Nephron (organoid): ENCODE results near the gene SOX13.

ENCODE experiments used
- H3K27ac Mint-ChIP-seq, 3 experiments: 2 replicates each; pipeline ENCODE4 v1.8.0; 2020; ENCODE audit warnings: mixed read lengths in 3 of 3, mild to moderate bottlenecking in 2 of 3, moderate library complexity in 1 of 3
- H3K27me3 Mint-ChIP-seq: 2 replicates; pipeline ENCODE4 v1.8.0; 2021; ENCODE audit warnings: low read depth, mild to moderate bottlenecking, moderate library complexity, mixed read lengths
- H3K36me3 Mint-ChIP-seq: 2 replicates; pipeline ENCODE4 v1.8.0; 2020; ENCODE audit warnings: low read depth, mixed read lengths
- H3K4me1 Mint-ChIP-seq: 2 replicates; pipeline ENCODE4 v1.8.0; 2020; ENCODE audit warnings: mixed read lengths
- H3K4me3 Mint-ChIP-seq, 3 experiments: 2 replicates each; pipeline ENCODE4 v1.8.0; 2020; ENCODE audit warnings: mild to moderate bottlenecking in 3 of 3, mixed read lengths in 3 of 3, moderate library complexity in 2 of 3
- H3K9me3 Mint-ChIP-seq: 2 replicates; pipeline ENCODE4 v1.8.0; 2020; ENCODE audit warnings: mixed read lengths
- CTCF ChIP-seq, 3 experiments: fragments of 200-600 bp; sonication (generic); IDR thresholded peaks; one replicate each; pipeline ENCODE4 v1.5.0; 2021; ENCODE audit warnings: antibody characterized with exemption in 3 of 3; ENCODE audit not compliant: unreplicated experiment in 3 of 3

Gene SOX13

GRCh38 chr1:204072931-204073836 is at the start of gene SOX13:
SOX13 (plus strand) TSS chr1:204073115; CDS start chr1:204112916, 39,801 bp downstream.
- peak in 1 of 3 experiments; percentile 11 for TF ChIP-seq CTCF (IDR thresholded peaks at IDR 0.05; ENCODE audit: unreplicated experiment in 3 of 3)
- H3K27ac Mint-ChIP-seq, result peak within 1 kb of the TSS; percentile 62 to 93 (median 88)

GRCh38 chr1:204025917-204026707 is 46.8 kb upstream of the SOX13 start:
- Mint-ChIP-seq H3K4me1 (peaks cover under 1% of the 10 kb centered on the region), H3K9me3 (no peaks in the 10 kb centered on the region), H3K27ac (no peak overlapping the region), H3K36me3 (no peaks in the 10 kb centered on the region), H3K27me3 (peaks cover 10% of the 10 kb centered on the region), H3K4me3 (no peak overlapping the region)
- no peak for TF ChIP-seq CTCF (IDR thresholded peaks at IDR 0.05; ENCODE audit: unreplicated experiment in 3 of 3)

More at GRCh38 chr1:204072931-204073836, at the start of gene SOX13:
- H3K36me3 Mint-ChIP-seq, result no peaks in the 10 kb centered on the region
- peak within 1 kb of the TSS; percentile 96 to 99 (median 98) for H3K4me3 Mint-ChIP-seq
- peaks cover 6% of the 10 kb centered on the region for H3K27me3 Mint-ChIP-seq
- H3K4me1 Mint-ChIP-seq, result peaks cover 27% of the 10 kb centered on the region
- H3K9me3 Mint-ChIP-seq, result no peaks in the 10 kb centered on the region

- Mint-ChIP-seq H3K4me1 (no peaks in the 10 kb centered on the region), H3K27me3 (peaks cover 10% of the 10 kb centered on the region), H3K4me3 (no peak overlapping the region), H3K36me3 (no peaks in the 10 kb centered on the region), H3K27ac (no peak overlapping the region), H3K9me3 (no peaks in the 10 kb centered on the region)
- TF ChIP-seq CTCF (IDR thresholded peaks at IDR 0.05; ENCODE audit: unreplicated experiment in 3 of 3), result no peak
These were observed 45.5 kb upstream of the SOX13 start for GRCh38 chr1:204027446-204027845.

- no peaks in the 10 kb centered on the region for H3K36me3 Mint-ChIP-seq
- H3K27ac Mint-ChIP-seq, result no peak overlapping the region
- peaks cover 10% of the 10 kb centered on the region for H3K27me3 Mint-ChIP-seq
- H3K4me1 Mint-ChIP-seq, result no peaks in the 10 kb centered on the region
- no peak overlapping the region for H3K4me3 Mint-ChIP-seq
- no peaks in the 10 kb centered on the region for H3K9me3 Mint-ChIP-seq
- no peak for TF ChIP-seq CTCF (IDR thresholded peaks at IDR 0.05; ENCODE audit: unreplicated experiment in 3 of 3)
These were observed 43.9 kb upstream of the SOX13 start for GRCh38 chr1:204029016-204029415.

- H3K27me3 Mint-ChIP-seq, result no peaks in the 10 kb centered on the region
- H3K4me3 Mint-ChIP-seq, result no peak overlapping the region
- no peaks in the 10 kb centered on the region for H3K4me1 Mint-ChIP-seq
- TF ChIP-seq CTCF (IDR thresholded peaks at IDR 0.05; ENCODE audit: unreplicated experiment in 3 of 3), result no peak
- H3K9me3 Mint-ChIP-seq, result no peaks in the 10 kb centered on the region
- H3K27ac Mint-ChIP-seq, result no peak overlapping the region
- no peaks in the 10 kb centered on the region for H3K36me3 Mint-ChIP-seq
These were observed 41.7 kb upstream of the SOX13 start for GRCh38 chr1:204031098-204031710.
